GM13976 (cell line): Measurements from ENCODE around the gene PHOSPHO1.

Source experiments
- DNase-seq: peaks from one replicate; pipeline ENCODE4 v3.0.0; 2012; ENCODE audit warnings: low spot score
- CTCF ChIP-seq: IDR thresholded peaks from 2 replicates; pipeline ENCODE4 v1.5.1; 2012; ENCODE audit warnings: borderline replicate concordance, mild to moderate bottlenecking; ENCODE audit not compliant: insufficient read depth; ENCODE audit errors: extremely low read depth, missing control alignments, control extremely low read depth
- in situ Hi-C: fragments of 300-500 bp; cut with MboI; formaldehyde crosslinking; loops from one replicate; pipeline ENCODE4 v1.12.0; 2022; ENCODE audit warnings: low sequenced_read_pairs, mixed read lengths, inconsistent platforms; ENCODE audit not compliant: unreplicated experiment

The PHOSPHO1 gene

DNA sequence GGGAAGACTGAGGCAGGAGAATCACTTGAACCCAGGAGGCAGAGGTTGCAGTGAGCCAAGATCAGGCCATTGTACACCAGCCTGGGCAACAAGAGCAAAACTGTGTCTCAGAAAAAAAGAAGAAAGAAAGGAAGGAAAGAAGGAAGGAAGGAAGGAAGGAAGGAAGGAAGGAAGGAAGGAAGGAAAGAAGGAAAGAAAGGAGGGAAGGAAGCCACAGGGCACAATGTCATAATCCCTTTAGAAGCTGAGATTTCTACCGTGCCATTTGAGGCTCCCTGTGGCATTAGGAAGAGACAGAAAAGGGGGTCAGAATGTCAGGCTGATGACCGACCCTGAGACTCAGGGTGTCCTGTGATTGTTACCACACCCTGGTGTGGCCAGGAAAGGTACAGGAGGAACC, 26.8 kb downstream of the PHOSPHO1 start:
- in situ Hi-C loops, result no loop called here
- TF ChIP-seq CTCF, result no peak
- no peak for DNase-seq

- in situ Hi-C loops, result no loop called here
- DNase-seq, result no peak
- no peak for TF ChIP-seq CTCF
Measured at GRCh38 chr17:49201481-49201927, 29.1 kb downstream of the PHOSPHO1 start.

GRCh38 chr17:49200423-49201083, 30.0 kb downstream of the PHOSPHO1 start:
- no peak for TF ChIP-seq CTCF
- in situ Hi-C loops, result no loop called here
- no peak for DNase-seq

GRCh38 chr17:49198211-49198610, 32.4 kb downstream of the PHOSPHO1 start:
- no peak for DNase-seq
- in situ Hi-C loops, result no loop called here
- no peak for TF ChIP-seq CTCF

- DNase-seq, result no peak
- no peak for TF ChIP-seq CTCF
- in situ Hi-C loops, result no loop called here
Measured at GRCh38 chr17:49197346-49197998, 33.1 kb downstream of the PHOSPHO1 start.

- DNase-seq, result no peak
- in situ Hi-C loops, result no loop called here
- TF ChIP-seq CTCF, result no peak
Measured at GRCh38 chr17:49196520-49196919, 34.1 kb downstream of the PHOSPHO1 start.
